Prostate gland (tissue), 2 donors: ENCODE data around the gene SMAD2. TPM values are rescaled to one million over a fixed set of nuclear protein-coding genes. Genes with fewer than 3 reads are reported as not detected.

Experiments used
- DNase-seq: peaks from one replicate; pipeline ENCODE4 v3.0.0-alpha.2; 2019; ENCODE audit warnings: low spot score
- H3K27ac ChIP-seq, 2 donors: fragments of 200-600 bp; sonication (generic); 2 replicates each; pipeline ENCODE4 v1.5.1; 2017 to 2019
- H3K27me3 ChIP-seq: fragments of 200-600 bp; sonication (generic); replicated peaks from 2 replicates; pipeline ENCODE4 v1.5.1; 2019; ENCODE audit not compliant: insufficient read depth
- H3K36me3 ChIP-seq, 2 donors: fragments of 200-600 bp; sonication (generic); 1 replicate in 1 of 2; 2 replicates in 1 of 2; pipeline versions ENCODE4 v1.5.1 to v1.8.1; 2017 to 2019
- H3K4me1 ChIP-seq: fragments of 200-600 bp; sonication (generic); replicated peaks from 2 replicates; pipeline ENCODE4 v1.5.1; 2019
- H3K4me3 ChIP-seq, 2 donors: fragments of 200-600 bp; sonication (generic); 2 replicates each; pipeline ENCODE4 v1.5.1; 2017 to 2019
- H3K9me3 ChIP-seq: fragments of 200-600 bp; sonication (generic); 2 replicates; pipeline ENCODE4 v1.5.1; 2017
- CTCF ChIP-seq, 4 experiments: fragments of 200-600 bp in 2 of 4; fragments of 450-650 bp in 2 of 4; sonication (generic) in 2 of 4; IDR thresholded peaks; 1 replicate in 3 of 4; 2 replicates in 1 of 4; pipeline ENCODE4 v1.5.1; 2016 to 2019; ENCODE audit warnings: antibody characterized with exemption in 4 of 4, mild to moderate bottlenecking in 2 of 4, moderate library complexity in 2 of 4
- POLR2A ChIP-seq: fragments of 450-650 bp; IDR thresholded peaks from one replicate; pipeline ENCODE4 v1.6.1; 2016; ENCODE audit warnings: antibody characterized with exemption, mild to moderate bottlenecking
- POLR2AphosphoS5 ChIP-seq: sonication (generic); formaldehyde crosslinking; IDR thresholded peaks from one replicate; pipeline ENCODE4 v1.6.1; 2017; ENCODE audit warnings: antibody characterized with exemption
- WGBS: methylation state at CpG from one replicate; pipeline ENCODE4 v1.1.5; 2018; 5-methylcytosine and 5-hydroxymethylcytosine counted together
- intact Hi-C: fragments of 100-400 bp; cut with DNase I; formaldehyde crosslinking; loops from one replicate; pipeline ENCODE4 v1.14.2; 2022
- total RNA-seq, 2 donors: library from RNA; depleted of rRNA; stranded (reverse); fragments of >200 nt; gene quantifications; one replicate each; pipeline ENCODE4 v1.1.0, GENCODE V29; 2016

The SMAD2 gene
- total RNA-seq, 2 donors from 2014 or later, result 54.3 to 96.8 TPM

GRCh38 chr18:47912343-47912742, 18.1 kb downstream of the SMAD2 start:
- 86% methylated on average over 1 of the region's 1 CpG for WGBS
- DNase-seq, result no peak
- intact Hi-C loops, result no loop called here
- Histone ChIP-seq H3K9me3 (no peaks in the 10 kb centered on the region), H3K36me3 (no peaks in the 10 kb centered on the region), H3K27me3 (no peaks in the 10 kb centered on the region), H3K27ac (no peak overlapping the region), H3K4me1 (no peaks in the 10 kb centered on the region), H3K4me3 (no peak overlapping the region)
- TF ChIP-seq POLR2AphosphoS5, result no peak

- no peaks in the 10 kb centered on the region for H3K27me3 ChIP-seq
- DNase-seq, result no peak
- H3K4me1 ChIP-seq, result no peaks in the 10 kb centered on the region
- H3K9me3 ChIP-seq, result no peaks in the 10 kb centered on the region
- intact Hi-C loops, result no loop called here
- TF ChIP-seq POLR2AphosphoS5, result no peak
- WGBS, result 63% methylated on average over 4 of the region's 4 CpGs
- no peak overlapping the region for H3K4me3 ChIP-seq
- H3K27ac ChIP-seq, result no peak overlapping the region
- no peaks in the 10 kb centered on the region for H3K36me3 ChIP-seq
Observed at GRCh38 chr18:47911877-47912276, 18.6 kb downstream of the SMAD2 start.

- intact Hi-C loops, result no loop called here
- Histone ChIP-seq H3K27ac (no peak overlapping the region), H3K36me3 (no peaks in the 10 kb centered on the region), H3K4me3 (no peak overlapping the region), H3K9me3 (no peaks in the 10 kb centered on the region), H3K27me3 (no peaks in the 10 kb centered on the region), H3K4me1 (no peaks in the 10 kb centered on the region)
- 53% methylated on average over 4 of the region's 4 CpGs for WGBS
- TF ChIP-seq POLR2A (no peak), POLR2AphosphoS5 (no peak), CTCF (IDR thresholded peaks at IDR 0.05) (no peak)
- no peak for DNase-seq
Observed at GRCh38 chr18:47909484-47909883, 21.0 kb downstream of the SMAD2 start.

- WGBS, result 77% methylated on average over 6 of the region's 6 CpGs
- intact Hi-C loops, result no loop called here
- Histone ChIP-seq H3K4me1 (no peaks in the 10 kb centered on the region), H3K27me3 (no peaks in the 10 kb centered on the region), H3K9me3 (no peaks in the 10 kb centered on the region), H3K4me3 (no peak overlapping the region), H3K27ac (no peak overlapping the region), H3K36me3 (no peaks in the 10 kb centered on the region)
- TF ChIP-seq CTCF (IDR thresholded peaks at IDR 0.05) (no peak), POLR2A (no peak), POLR2AphosphoS5 (no peak)
- no peak for DNase-seq
Observed at GRCh38 chr18:47908592-47908991, 21.9 kb downstream of the SMAD2 start.

GRCh38 chr18:47906408-47906807, 24.1 kb downstream of the SMAD2 start:
- Histone ChIP-seq H3K27me3 (no peaks in the 10 kb centered on the region), H3K4me1 (no peaks in the 10 kb centered on the region), H3K36me3 (no peaks in the 10 kb centered on the region), H3K9me3 (no peaks in the 10 kb centered on the region), H3K27ac (no peak overlapping the region), H3K4me3 (no peak overlapping the region)
- TF ChIP-seq POLR2AphosphoS5 (no peak), POLR2A (no peak), CTCF (IDR thresholded peaks at IDR 0.05) (no peak)
- 97% methylated on average over 3 of the region's 3 CpGs for WGBS
- no peak for DNase-seq
- intact Hi-C loops, result no loop called here

- Histone ChIP-seq H3K4me3 (no peak overlapping the region), H3K9me3 (no peaks in the 10 kb centered on the region), H3K36me3 (no peaks in the 10 kb centered on the region), H3K27ac (no peak overlapping the region), H3K4me1 (no peaks in the 10 kb centered on the region), H3K27me3 (no peaks in the 10 kb centered on the region)
- intact Hi-C loops, result no loop called here
- TF ChIP-seq POLR2AphosphoS5, result no peak
- no peak for TF ChIP-seq CTCF (IDR thresholded peaks at IDR 0.05)
- no peak for TF ChIP-seq POLR2A
- no peak for DNase-seq
- 96% methylated on average over 2 of the region's 2 CpGs for WGBS
Observed at GRCh38 chr18:47903809-47904208, 26.6 kb downstream of the SMAD2 start.
